Stomach (tissue), 4 donors: Measurements from ENCODE around the gene ACTN1.

ENCODE experiments used
- POLR2A ChIP-seq, 4 donors: fragments of 450-650 bp; IDR thresholded peaks; one replicate each; pipeline ENCODE4 v1.6.1; 2016; ENCODE audit warnings: antibody characterized with exemption in 4 of 4, control low read depth in 2 of 4, mild to moderate bottlenecking in 1 of 4, moderate library complexity in 1 of 4
- POLR2AphosphoS5 ChIP-seq, 3 donors: sonication (generic); formaldehyde crosslinking; IDR thresholded peaks; one replicate each; pipeline ENCODE4 v1.6.1; 2016; ENCODE audit warnings: antibody characterized with exemption in 3 of 3
- TF ChIP-seq, protein P1 (sequence below), 7 experiments: fragments of 450-650 bp in 4 of 7; fragments of 200-600 bp in 3 of 7; sonication (generic) in 3 of 7; IDR thresholded peaks; one replicate each; pipeline ENCODE4 v1.5.1; 2016 to 2019; ENCODE audit warnings: antibody characterized with exemption in 7 of 7, control low read depth in 2 of 7, mild to moderate bottlenecking in 1 of 7

GRCh38 chr14:68899033-68899603 lies 80.0 kb downstream of the ACTN1 start:
- TF ChIP-seq, protein P1, sequence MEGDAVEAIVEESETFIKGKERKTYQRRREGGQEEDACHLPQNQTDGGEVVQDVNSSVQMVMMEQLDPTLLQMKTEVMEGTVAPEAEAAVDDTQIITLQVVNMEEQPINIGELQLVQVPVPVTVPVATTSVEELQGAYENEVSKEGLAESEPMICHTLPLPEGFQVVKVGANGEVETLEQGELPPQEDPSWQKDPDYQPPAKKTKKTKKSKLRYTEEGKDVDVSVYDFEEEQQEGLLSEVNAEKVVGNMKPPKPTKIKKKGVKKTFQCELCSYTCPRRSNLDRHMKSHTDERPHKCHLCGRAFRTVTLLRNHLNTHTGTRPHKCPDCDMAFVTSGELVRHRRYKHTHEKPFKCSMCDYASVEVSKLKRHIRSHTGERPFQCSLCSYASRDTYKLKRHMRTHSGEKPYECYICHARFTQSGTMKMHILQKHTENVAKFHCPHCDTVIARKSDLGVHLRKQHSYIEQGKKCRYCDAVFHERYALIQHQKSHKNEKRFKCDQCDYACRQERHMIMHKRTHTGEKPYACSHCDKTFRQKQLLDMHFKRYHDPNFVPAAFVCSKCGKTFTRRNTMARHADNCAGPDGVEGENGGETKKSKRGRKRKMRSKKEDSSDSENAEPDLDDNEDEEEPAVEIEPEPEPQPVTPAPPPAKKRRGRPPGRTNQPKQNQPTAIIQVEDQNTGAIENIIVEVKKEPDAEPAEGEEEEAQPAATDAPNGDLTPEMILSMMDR (IDR thresholded peaks at IDR 0.05) = no peak
- no peak for TF ChIP-seq POLR2A (IDR thresholded peaks at IDR 0.05)
- TF ChIP-seq POLR2AphosphoS5 (IDR thresholded peaks at IDR 0.05) = no peak
